Measurements from ENCODE around the gene NTSR1.

Gene NTSR1

DNA sequence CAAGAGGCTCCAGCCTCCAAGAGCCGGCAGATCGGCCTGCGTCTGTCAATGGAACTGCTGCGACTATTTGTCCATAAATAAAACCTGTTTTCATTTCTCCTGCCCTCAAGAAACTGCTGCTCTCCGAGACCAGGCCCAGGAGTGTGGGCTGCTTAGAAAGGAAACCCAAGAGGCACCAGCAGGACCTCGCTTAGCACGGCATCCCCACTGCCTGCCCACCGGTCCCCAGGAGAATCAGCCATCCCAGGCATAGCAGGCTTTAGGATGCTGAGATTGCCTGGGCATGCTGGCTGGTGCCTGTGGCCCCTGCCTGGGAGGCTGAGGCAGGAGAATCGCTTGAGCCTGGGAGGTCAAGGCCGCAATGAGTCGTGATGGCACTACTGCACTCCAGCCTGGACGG lies 17.6 kb downstream of the NTSR1 start:
- DNase-seq (ENCODE audit: low spot score) = no peak

DNA sequence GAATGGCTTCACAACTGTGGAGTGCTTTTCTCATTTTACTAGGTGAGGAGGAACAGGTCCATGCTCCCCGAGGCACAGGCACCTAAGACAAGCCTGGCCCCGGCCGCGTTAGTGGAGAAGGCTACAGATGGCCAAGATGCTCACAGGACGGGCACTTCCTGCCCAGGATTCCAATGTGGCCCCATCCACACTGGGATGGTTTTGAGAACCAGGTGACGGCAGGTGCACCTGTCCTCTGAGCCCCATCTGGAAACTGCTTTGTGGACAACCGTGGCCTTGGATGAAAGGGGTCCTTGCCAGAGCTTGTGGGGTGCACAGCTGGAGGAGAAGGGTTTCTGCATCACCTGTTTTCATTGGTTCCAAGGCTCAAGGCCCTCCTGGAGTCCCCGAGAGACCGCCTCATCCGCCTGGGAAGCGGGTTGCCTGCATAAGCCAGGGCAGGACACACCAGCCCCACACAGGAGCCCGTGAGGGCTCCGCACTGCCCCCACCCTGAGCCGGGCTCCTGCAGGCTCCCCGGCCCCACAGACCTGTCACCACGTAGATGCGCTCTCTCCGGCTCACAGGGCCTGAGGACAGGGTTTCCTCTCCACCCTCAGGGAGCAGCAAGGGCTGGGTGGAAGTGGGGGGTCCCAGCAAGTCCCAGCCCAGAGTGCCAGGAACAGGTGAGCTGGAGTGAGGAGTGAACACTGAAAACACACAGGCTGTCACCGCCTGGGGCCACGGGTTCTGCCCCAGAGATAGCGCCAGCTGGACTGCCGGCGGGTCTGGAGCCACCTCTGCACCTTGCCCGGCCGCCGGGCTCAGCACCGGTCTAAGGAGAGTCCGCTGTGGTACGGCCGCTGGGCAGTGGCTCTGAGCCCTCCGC lies 18.3 kb downstream of the NTSR1 start:
- no peak for DNase-seq (ENCODE audit: low spot score)

DNA sequence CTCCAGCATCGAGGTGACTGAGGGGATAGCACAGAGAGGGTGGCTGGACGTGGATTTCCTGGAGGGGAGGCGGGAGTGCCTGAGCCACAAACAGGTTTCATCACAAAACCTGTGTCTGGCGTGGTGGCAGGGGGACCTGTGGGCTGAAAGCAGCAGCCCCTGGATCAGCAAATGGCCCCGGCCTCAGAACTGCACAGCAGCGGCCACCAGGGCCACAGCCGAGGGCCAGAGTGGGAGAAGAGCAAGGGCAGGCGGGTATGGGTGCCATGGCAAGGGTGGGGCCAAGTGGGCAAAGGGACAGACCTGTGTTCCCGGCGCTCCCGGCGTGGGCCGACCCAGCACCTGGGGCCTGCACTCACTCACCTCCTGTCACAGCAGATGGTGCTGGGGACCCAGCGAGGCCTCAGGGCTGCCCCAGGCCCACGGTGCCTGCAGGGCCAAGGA lies 19.0 kb downstream of the NTSR1 start:
- DNase-seq (ENCODE audit: low spot score) = no peak

DNA sequence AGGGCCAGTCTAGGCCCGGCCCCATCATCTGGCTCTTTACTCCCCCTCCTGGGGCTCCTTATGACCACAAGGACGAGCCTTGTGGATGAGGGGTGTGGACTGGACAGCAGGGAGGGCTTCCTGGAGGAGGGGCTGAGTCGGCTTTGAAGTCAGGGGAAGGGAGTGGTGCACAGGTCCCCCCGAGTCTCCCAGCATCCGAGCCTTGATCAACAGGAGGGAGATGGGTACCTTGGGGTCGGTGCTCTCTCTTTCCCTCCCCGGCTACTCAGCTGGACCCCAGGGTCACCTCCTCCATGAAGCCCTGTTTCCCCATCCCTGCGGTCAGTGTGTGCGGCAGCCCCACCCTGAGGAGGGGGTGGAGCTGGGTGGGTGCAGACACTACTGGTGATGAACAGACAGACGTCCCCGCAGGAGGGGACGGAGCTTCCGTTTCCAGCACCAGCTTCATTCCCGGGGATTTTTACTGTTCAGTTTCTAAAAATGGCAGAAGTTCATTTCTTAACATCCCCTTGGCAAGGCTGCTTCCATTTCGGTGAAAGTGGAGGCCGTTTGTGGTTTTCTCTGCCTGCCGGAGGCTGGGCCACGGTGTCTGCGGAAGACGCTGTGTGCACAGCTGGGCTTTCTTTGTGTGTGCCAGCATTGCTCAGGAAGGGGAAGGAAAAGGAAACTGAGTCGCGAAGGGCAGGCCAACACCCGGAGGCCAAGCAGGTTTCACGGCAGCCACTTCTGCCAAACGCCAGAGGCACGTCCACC lies 19.6 kb downstream of the NTSR1 start:
- no peak for DNase-seq (ENCODE audit: low spot score)

DNA sequence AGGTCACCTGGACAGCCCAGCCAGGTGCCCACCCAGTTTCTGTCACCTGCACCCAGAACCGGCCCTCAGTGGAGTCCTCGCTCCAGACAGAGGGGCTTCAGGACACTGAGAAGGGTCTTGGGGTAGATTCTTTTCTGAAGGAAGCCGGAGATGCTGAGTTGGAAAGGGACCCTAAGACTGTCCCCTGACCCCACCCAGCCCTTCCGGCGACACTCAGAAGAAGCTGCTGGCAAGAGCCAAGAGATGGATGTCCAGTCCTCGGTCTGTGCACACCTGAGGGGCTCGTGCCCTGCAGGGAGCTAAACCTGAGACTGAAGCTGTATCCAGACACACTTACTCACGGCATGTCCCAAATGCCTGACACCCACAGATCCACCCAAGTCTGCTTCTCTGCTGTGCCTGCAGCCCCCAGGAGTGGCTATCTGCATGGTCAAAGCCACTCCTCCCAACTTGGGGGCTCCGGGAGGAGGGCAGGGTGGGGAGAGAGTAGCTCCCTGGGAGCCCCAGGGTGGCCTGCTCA lies 20.2 kb downstream of the NTSR1 start:
- DNase-seq (ENCODE audit: low spot score) = no peak

DNA sequence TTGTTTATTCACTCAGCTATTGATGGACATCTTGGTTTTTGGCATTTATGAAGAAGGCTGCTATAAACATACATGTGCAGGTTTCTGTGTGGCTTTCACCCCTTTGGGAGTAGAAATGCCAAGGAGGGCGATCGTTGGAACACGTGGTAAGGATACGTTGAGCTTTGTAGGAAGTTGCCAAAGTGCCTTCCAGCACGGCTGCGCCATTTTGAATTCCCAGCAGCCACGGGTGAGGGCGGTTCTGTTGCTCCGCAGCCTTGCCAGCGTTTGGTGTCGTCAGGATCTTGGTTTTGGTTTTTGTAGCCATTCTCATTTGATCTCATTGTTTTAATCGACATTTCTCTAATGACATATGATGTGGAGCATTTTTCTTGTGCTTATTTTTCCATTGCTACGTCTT lies 21.8 kb downstream of the NTSR1 start:
- DNase-seq (ENCODE audit: low spot score) = no peak

DNA sequence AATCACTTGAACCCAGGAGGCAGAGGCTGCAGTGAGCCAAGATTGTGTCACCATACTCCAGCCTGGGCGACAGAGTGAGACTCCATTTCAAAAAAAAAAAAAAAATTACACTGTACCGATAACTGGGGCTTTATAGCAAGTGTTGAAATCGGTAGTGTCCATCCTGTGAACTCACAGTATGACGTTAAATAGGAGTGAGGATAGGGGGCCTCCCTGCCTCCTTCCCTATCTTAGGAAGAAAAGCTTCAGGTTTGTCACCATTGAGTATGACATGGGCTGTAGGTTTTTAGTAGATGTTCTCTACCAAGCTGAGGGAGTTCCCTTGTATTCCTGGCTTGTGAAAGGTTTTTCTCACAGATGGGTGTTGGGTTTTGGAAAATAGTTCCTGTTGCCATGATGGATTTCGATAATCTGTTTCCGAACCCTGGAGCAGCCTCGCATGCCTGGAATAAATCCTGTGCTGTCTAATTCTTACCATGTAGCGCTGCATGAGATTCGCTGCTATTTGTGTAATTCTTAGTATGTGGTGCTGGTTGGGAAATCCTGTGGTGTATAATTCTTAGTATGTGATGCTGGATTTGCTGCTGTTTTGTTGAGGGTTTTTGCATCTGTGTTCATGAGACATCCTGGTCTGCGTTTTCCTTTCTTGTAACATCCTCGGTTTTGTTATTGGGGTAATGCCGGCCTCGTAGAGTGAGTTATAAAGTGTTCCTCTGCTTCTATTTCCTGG lies 23.6 kb downstream of the NTSR1 start:
- DNase-seq (ENCODE audit: low spot score) = no peak

DNA sequence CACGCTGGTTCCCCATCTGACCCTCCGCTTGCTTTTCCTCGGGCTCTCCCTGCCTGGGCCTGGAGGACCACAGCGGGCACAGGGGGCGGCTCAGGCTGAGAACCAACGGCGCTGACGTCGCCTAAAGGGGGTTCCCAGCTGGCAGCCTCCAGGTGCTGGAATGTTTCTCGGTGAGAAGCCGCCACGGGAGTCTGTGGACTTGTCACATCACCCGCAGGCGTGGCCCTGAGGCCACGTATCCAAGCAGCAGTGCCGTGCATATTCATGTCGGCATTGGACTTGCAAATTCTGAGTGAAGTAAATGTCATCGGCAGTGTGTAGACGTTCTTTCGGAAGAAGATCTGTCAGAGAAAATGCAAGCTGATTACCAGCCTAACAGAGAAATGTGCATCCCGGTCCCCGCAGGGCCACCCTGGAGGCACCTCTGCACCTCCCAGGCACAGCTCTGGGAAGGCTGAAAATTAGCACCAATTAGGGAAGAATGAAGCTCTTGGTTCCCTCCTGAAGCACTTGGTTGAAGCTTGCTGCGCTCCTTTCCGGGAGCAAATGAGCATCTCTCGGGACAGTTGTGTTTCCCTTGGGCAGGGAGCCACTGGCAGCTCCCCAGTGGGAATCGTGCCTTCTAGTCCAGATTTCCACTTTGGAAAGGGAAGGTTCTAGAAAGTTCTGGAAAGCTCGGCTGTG lies 24.3 kb downstream of the NTSR1 start:
- no peak for DNase-seq (ENCODE audit: low spot score)

DNA sequence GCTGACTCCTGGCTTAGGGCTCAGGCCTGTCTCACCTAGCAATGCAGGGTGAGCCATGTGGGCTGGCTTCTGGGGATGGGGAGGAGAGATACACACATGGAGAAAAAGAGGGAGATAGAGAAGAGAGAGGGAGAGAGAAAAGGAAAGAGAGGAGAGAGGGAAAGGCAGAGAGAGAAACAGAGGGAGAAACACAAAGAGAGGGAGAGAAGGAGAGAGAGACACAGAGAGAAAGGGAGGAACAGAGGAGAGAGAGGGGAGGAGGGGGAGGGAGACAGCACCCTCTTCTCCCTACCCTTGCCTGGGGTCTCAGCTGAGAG lies 24.8 kb downstream of the NTSR1 start:
- DNase-seq (ENCODE audit: low spot score) = no peak

DNA sequence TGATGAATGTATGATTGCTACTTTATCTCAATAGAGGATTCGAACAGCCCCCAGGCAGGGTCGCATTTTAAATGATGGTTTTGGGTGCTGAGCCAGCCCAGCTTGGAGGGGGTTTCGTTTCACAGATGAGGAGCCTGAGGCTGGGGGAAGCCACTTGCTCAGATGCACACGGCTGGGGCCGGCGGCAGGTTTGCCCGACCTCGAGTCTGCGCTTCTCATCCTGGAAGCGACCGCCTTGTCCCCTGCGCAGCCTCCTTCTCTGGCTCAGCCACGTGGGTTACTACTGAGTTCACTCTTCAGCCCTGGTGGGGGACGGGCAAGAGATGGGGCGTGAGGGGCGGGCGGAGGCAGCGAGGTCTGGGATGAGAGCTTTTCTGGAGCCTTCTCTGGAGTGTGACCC lies 25.3 kb downstream of the NTSR1 start:
- no peak for DNase-seq (ENCODE audit: low spot score)

DNA sequence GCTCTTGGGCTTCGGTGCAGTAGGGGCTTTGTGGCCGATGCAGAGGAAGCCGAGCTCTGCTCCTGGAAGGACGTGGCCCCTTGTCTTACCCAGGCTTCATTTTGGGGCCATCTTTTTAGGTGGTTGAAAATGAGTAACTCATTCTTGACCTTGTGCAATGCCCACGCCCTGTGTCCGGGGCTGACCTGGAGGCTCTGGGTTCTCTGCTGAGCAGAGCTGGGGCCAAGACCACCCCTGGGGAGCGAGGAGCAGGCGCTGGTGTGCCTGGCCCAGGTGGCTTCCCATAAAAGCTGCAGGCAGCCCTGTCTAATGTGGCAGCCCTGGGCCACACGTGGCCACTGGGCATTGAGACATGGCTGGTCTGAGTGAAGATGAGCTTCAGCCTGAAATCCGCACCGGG lies 25.7 kb downstream of the NTSR1 start:
- no peak for DNase-seq (ENCODE audit: low spot score)

DNA sequence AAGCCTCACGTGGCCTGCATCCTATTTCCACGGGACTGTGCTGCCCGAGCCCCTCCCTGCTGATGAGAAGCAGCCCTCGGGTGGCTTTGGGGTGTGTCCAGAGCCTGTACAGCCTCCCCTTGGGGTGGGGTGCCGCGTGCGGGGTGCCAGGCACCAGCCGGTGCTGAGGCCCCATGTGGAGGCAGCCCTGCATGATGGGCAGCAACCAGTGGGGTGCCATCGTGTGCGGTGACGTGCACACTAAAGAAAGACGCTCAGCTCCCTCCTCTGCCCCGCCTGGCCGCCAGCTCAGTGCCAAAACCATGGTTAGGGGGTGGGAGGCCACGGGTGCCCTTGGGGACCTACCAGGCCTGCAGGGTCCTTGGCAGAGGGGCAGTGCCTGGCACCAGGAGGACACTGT lies 26.2 kb downstream of the NTSR1 start:
- DNase-seq (ENCODE audit: low spot score) = no peak

DNA sequence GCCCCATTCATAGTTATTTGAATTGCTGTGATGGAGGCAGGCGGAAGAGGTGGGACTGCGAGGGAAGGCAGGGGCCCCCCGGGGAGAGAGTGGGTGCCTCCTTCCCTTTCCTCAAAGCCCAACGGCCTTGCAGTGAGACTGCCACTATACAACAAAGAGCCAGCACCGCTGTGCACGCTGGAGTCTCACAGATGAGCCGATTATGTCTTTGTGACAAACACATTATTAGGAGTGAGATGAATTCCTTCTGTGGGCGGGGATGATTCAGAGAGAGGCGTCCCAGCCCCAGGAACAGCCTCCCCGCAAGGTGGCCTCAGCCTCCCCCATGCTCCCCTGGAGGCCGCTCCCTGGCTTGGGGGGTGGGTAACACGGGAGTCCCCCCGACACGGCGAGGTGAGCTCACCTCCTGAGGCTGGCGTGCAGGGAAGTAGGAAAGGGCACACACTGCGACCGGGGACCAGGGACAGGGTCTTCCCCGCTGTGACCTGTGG lies 26.7 kb downstream of the NTSR1 start:
- no peak for DNase-seq (ENCODE audit: low spot score)

DNA sequence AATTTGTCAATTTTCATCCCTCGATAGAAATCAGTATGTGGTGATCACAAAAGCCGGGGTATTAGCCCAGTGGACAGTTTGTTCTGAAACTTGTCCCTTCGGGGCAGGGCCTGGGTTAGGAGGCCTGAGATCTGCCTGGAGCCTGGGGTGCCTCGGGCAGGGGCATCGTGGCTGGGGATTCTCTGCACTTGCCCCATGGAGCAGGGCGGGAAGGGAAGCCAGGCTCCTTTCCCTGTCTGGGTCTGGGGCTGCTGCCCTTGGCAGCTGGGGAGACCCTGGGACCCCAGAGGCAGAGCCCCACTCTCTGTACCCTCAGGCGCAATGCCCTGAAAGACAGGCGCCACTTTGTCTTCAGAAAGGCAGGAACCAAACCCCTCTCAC lies 27.4 kb downstream of the NTSR1 start:
- DNase-seq (ENCODE audit: low spot score) = no peak

DNA sequence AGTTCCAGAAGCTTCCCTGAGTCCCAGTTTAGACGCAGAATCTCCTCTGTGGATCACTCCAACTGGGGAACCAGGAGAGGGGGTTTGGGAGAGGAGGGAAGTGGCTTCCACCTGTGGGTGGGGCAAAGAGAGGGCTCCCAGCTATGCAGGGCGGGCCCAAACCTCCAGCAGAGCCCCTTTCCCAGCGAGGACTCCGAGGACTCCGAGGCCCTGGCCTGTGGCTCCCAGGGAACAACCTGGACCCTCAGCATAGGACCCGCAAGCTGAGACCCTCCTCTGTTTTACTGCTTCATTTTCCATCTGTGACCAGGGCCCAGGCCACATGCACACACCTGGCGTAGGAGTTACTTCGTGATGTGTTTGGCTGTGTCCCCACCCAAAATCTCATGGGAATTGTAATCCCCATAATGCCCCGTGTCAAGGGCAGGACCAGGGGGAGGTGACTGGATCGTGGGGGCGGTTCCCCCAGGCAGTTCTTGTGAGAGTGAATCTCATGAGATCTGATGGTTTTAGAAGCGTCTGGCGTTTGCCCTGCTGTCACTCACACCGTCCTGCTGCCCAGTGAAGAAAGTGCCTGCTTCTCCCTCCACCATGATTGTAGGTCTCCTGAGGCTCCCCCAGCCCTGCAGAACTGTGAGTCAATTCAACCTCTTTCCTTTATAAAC lies 27.9 kb downstream of the NTSR1 start:
- no peak for DNase-seq (ENCODE audit: low spot score)

DNA sequence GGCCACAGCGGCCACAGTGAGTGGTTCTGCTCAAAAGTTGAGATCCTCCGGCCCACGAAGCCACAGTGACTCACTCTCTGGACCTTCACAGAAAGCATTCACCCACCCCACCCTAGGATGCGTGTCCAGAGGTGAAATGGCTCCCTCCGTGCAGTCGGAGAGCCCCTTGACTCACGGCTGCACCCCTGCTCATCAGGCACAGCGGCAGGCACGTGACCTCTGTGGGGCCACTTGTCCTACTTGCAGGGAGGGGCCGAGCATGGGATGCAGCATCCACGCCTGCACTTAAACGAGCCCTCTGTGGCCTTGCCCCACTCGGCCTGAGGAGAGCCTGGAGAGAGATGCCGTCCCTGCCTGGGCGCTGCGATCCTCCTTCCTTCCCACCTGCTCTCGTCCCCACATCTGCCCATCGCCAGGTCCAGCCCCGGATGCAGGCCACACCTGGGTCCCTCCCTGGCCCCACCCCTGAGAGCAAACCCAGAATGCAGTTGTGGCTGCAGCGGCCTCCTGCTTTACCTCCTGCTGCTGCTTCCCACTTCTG lies 28.7 kb downstream of the NTSR1 start:
- no peak for DNase-seq (ENCODE audit: low spot score)

DNA sequence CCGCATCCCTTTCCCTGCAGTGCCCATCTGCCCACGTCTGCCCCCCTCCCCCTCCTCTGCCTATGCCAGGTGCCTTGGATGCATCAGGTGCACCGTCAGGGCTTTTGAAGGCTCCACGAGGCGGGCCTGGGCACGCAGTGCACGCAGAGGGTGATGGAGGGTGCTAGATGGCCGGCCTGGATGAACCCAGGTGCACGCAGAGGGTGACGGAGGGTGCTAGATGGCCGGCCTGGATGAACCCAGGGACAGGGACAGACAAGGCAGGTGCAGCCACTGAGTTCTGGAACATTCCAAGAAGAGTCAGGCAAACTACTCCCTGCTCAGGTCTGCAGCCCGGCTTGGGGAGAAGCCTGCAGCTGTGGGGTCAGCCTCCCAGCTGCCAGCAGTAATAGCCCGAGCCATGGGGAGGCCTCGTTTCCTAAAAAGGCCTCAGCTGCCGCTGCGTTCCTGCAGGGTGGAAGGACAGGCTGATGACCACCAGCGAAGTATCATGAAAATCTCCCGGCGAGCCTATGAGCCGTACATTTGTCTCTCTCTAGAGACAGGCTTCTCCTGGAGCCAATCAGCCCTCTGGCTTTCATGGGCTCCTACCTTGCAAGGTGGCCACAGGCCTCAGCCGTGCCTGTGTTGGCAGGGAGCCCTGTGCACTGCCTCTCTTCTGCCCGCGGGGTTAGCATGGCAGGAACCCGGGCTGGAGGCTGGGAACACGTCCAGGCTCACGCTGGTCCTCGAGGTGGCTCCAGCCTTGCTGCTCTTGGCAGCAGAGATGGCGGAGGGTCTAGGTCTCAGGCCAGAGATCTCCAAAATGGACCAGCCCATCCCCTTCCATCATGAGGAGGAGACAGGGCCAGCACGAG lies 29.6 kb downstream of the NTSR1 start:
- DNase-seq (ENCODE audit: low spot score) = no peak

DNA sequence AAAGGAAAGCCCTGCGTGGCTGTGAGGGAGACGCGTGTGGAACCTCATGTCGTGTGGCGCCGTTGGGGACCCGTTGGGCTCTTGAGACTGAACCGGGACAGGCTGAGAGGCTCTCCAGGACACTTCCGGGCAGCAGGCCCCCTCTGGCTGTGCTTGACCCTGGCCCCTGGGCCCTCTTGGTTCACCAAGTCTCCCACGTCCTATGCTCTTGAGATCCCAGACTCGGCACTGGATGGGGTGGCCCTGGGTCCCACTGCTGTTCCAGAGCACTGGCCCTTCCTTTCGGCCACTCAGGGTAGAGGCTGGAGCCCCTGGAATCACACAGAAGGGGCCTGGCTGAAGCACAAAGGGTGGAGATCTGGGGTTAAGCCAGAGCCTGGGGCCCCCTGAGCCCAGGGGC lies 30.4 kb downstream of the NTSR1 start:
- no peak for DNase-seq (ENCODE audit: low spot score)

DNA sequence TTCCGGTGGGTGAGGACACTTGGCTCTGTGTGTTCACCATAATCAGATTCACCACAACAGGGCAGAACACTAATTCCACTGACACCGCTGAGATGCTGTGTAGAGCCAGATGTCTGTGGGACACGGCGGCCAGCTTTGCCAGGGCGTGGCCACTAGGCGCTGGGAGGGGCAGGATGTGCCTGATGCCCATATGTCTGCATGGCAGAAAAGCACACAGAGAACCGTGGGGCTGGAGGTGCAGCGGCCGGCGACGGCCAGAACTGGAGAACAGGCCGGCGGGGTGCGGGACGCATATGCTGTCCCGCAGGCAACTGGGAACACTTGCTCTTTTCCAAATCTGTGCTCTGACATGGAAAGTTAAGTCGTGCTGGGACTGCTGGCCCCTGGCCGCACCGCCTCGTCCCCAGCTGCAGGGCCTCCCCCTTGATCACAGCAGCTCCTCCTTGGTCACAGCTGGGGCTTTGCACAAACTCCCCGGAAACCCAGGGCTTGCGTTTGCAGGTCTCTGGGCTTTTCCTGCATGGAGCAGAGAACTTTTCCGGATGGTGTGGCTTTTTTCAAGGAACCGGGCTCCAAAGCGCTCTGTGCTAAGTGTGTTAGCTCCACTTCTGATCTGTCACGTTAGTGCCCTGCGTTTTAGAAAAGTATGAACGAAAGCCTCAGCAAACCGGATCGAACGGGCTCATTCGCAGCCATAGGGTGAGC lies 31.1 kb downstream of the NTSR1 start:
- DNase-seq (ENCODE audit: low spot score) = no peak
